Measurements from ENCODE around the gene PRR30.

DNA sequence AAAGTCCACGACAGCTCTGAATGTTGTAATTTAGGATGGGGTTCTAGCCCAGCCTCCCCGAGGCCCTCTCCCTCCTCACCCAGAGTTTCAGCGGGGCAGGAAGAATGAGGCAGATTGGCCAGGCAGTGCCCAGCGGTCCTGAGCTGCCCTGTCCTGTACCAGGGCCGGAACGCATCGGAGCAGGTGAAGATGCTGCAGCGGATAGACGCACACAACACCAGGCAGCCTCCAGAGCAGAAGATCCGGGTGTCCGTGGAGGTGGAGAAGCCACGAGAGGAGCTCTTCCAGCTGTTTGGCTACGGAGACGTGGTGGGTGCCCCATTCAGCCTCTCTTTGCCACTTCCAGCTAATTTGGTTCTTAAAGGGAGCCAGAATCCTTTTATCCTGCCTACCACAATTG lies 41.9 kb downstream of the PRR30 start:
- TF ChIP-seq POLR2A (IDR thresholded peaks at IDR 0.05; ENCODE audit: low read depth, low read length): no peak
- TF ChIP-seq TAF1 (IDR thresholded peaks at IDR 0.05; ENCODE audit: low read depth, low read length): no peak
- no peak for TF ChIP-seq SPI1 (IDR thresholded peaks at IDR 0.05; ENCODE audit: low read depth, low read length)
